ENCODE measurements around the gene EML1.

EML1 gene

GRCh38 chr14:99918781-99919180 lies 125.6 kb downstream of the EML1 start:
- DNase-seq (ENCODE audit: low read depth in 1 of 2, low spot score in 1 of 2) = no peak
- H3K27ac ChIP-seq (replicated peaks) = no peak overlapping the region
- no peak overlapping the region for H3K4me3 ChIP-seq (replicated peaks; ENCODE audit: insufficient read depth, low read length)
- H3K27me3 ChIP-seq (ENCODE audit: insufficient read depth, poor library complexity, severe bottlenecking) = no peaks in the 10 kb centered on the region
- TF ChIP-seq POLR2AphosphoS5 (IDR thresholded peaks at IDR 0.05; ENCODE audit: low read depth) (no peak), SPI1 (IDR thresholded peaks at IDR 0.05; ENCODE audit: borderline replicate concordance, low read depth) (no peak), REST (IDR thresholded peaks at IDR 0.05; ENCODE audit: insufficient replicate concordance, low read depth) (no peak), GABPA (IDR thresholded peaks at IDR 0.05; ENCODE audit: low read depth) (no peak), CTCF (IDR thresholded peaks at IDR 0.05; ENCODE audit: insufficient read depth, low read length) (no peak)

GRCh38 chr14:99921425-99921824 lies 128.2 kb downstream of the EML1 start:
- H3K4me3 ChIP-seq (replicated peaks; ENCODE audit: insufficient read depth, low read length) = no peak overlapping the region
- no peak overlapping the region for H3K27ac ChIP-seq (replicated peaks)
- TF ChIP-seq POLR2AphosphoS5 (IDR thresholded peaks at IDR 0.05; ENCODE audit: low read depth) (no peak), SPI1 (IDR thresholded peaks at IDR 0.05; ENCODE audit: borderline replicate concordance, low read depth) (no peak), REST (IDR thresholded peaks at IDR 0.05; ENCODE audit: insufficient replicate concordance, low read depth) (no peak)
- no peaks in the 10 kb centered on the region for H3K27me3 ChIP-seq (ENCODE audit: insufficient read depth, poor library complexity, severe bottlenecking)
- no peak for DNase-seq (ENCODE audit: low read depth in 1 of 2, low spot score in 1 of 2)

GRCh38 chr14:99924379-99924778 lies 131.2 kb downstream of the EML1 start:
- no peak overlapping the region for H3K27ac ChIP-seq (replicated peaks)
- H3K4me3 ChIP-seq (replicated peaks; ENCODE audit: insufficient read depth, low read length) = no peak overlapping the region
- TF ChIP-seq CTCF (IDR thresholded peaks at IDR 0.05; ENCODE audit: insufficient read depth, low read length) (no peak), SPI1 (IDR thresholded peaks at IDR 0.05; ENCODE audit: borderline replicate concordance, low read depth) (no peak)
- no peak for DNase-seq (ENCODE audit: low read depth in 1 of 2, low spot score in 1 of 2)
- H3K27me3 ChIP-seq (ENCODE audit: insufficient read depth, poor library complexity, severe bottlenecking) = no peaks in the 10 kb centered on the region

- Histone ChIP-seq H3K4me3 (replicated peaks; ENCODE audit: insufficient read depth, low read length) (no peak overlapping the region), H3K27ac (replicated peaks) (no peak overlapping the region), H3K27me3 (ENCODE audit: insufficient read depth, poor library complexity, severe bottlenecking) (no peaks in the 10 kb centered on the region)
- no peak for DNase-seq (ENCODE audit: low read depth in 1 of 2, low spot score in 1 of 2)
- TF ChIP-seq REST (IDR thresholded peaks at IDR 0.05; ENCODE audit: insufficient replicate concordance, low read depth) (no peak), POLR2AphosphoS5 (IDR thresholded peaks at IDR 0.05; ENCODE audit: low read depth) (no peak), GABPA (IDR thresholded peaks at IDR 0.05; ENCODE audit: low read depth) (no peak), CTCF (IDR thresholded peaks at IDR 0.05; ENCODE audit: insufficient read depth, low read length) (no peak), SPI1 (IDR thresholded peaks at IDR 0.05; ENCODE audit: borderline replicate concordance, low read depth) (no peak)
Measured at GRCh38 chr14:99925471-99925870, 132.3 kb downstream of the EML1 start.
